ENCODE data around the gene CDH11.
A peak's percentile ranks its signal among the peaks of the same experiment; 100 is the strongest.

CDH11 gene

GRCh38 chr16:64977206-64977920, 144.5 kb downstream of the CDH11 start:
- no peak for DNase-seq (ENCODE audit: low spot score)

- no peak for DNase-seq (ENCODE audit: low spot score)
Observed at GRCh38 chr16:64975821-64976220, 146.0 kb downstream of the CDH11 start.

GRCh38 chr16:64974381-64974780, 147.5 kb downstream of the CDH11 start:
- no peak for DNase-seq (ENCODE audit: low spot score)

GRCh38 chr16:64973171-64973570, 148.7 kb downstream of the CDH11 start:
- no peak for DNase-seq (ENCODE audit: low spot score)

DNA sequence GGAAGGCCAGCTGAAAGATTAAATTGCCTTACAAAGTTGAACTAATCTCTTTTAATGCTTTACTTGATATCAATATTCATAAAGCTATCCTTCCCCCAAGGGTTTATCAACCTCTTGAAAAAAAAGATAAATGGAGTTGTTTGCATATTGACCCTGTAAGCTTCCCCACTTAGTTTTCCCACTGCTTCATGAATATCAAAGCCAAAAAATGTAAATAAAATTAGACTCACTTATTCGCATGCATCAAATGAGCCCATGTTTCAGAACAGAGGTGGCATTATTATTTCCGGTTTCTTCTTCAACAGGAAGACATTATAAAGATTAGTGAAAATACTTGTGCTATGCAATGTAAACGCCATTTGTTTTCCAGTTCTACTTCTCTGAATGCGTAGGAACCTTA, 150.7 kb downstream of the CDH11 start:
- no peak for DNase-seq (ENCODE audit: low spot score)

DNA sequence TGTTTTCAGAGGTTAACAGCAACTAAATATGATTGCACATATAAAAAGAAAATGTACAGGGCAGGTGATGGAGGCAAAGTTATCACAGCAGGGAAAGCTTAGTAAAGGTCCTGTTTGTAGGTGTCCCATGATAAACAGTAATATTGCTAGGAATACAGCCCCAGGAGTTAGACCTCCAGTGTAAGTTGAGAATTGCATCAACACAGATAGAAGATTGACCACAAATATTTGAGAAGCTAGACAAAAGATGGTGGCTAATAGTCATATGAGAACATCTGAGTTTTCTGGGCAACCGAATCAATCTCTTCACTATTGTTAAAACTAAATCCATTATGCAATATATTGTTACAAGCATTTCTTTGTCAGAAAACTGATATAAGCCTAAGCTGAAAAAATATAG, 152.6 kb downstream of the CDH11 start:
- no peak for DNase-seq (ENCODE audit: low spot score)

DNA sequence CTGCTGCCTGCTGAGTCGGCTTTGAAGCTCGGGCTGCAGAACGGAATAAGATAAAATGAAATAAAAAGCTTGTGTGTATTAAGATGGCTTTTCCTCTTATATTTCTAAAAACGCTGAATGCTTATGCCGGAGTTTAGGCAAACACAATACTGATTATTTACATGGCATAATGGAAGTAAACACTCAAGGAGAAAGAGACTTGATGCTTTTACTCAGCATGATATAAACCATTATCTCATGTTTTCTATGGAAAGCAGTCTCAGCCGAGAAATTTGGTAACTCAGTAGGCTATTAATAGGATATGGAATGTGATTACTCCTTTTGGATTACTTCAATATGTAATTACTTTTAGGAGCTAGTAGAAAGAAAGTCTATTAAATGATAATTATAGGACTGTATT, 153.3 kb downstream of the CDH11 start:
- no peak for DNase-seq (ENCODE audit: low spot score)

DNA sequence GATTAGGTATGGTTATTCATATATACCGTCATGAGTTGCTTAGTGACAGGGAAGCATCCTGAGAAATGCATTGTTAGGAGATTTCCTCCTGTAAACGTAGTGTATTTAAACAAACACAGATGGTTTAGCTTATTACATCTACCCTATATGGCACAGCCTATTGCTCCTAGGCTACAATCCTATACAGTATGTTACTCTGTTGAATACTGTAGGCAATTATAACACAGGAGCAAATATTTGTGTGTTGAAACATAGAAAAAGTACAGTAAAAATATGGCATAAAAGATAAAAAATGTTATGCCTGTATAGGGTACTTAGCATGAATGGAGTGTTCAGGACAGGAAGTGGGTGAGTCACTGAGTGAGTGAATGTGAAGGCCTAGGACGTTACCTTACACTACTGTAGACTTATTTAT, 157.7 kb downstream of the CDH11 start:
- peak; percentile 8 for DNase-seq (ENCODE audit: low spot score)

DNA sequence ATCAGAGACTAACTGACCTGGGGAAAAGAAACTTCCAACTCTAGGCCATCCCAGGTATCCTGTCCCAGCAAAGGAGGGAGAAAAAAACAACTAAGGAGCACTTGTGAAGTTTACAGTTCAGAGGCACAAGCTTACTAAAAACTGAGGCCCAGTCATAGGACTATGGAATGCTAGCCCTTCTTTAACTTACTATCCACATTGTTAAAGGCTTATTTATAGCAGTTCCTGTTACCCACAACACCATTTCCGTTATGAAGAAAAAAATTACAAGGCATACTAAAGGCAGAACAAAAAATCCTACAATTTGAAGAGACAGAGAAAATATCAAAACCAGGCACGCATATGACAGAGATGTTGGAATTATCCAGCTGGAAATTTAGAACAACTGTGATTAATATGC, 159.1 kb downstream of the CDH11 start:
- DNase-seq (ENCODE audit: low spot score), result no peak

DNA sequence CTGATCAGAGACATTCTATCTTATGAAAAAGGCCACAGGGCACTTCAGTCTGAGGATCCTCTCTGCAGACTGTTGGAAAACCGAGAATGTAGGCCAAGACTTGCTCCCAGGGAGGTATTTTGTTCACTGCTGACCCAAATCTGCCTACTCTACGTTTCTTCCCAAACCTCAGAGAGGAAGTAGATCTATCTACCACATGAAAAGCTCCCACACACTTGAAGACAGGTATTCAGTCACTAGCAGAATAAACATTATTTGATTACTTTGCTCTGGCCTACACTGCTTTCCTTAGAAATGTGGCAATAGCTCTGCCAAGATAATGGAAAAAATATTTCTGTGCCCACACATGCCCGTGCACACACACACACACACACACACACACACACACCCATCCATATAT, 164.6 kb downstream of the CDH11 start:
- DNase-seq (ENCODE audit: low spot score), result no peak

- DNase-seq (ENCODE audit: low spot score), result peak; percentile 2
Observed at GRCh38 chr16:64952177-64952576, 169.7 kb downstream of the CDH11 start.

DNA sequence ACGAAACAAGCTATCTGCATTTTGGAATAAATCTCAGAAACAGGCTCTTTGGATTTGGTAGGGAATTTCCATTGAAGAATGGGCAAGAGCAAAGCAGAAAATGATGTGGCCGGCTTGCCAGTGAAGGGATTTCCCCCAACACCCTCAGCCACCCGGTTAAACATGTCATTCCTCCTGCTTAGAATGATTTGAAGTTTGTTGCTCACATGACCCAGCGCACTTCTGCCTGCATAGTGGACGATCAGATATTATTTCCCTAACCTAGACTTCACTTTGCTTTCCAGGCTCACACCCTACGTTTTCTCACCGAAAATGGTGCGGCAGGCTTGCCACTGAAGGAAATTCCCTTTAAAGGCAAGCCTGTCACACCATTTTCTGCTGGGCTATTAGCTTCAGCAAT, 170.7 kb downstream of the CDH11 start:
- no peak for DNase-seq (ENCODE audit: low spot score)

GRCh38 chr16:64950731-64951130, 171.1 kb downstream of the CDH11 start:
- DNase-seq (ENCODE audit: low spot score), result no peak

DNA sequence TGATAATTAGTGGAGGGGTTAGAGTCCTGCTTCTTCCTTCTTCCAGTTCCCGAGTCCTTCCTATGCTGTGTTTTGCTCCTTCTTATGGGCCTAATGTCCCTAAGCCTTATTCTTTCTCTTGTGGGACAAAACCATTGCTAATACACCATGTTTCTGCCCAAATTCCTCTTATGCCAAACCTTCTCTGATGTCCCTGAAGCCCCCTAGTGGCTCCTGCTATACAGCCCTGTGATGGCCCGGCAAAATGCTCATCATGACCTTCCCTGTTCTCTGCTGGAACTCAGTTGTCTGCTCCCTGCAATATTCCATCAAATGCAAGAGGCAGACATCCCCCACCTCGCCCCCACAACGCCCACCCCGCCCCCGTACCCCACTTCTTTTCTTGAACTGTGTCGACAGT, 171.6 kb downstream of the CDH11 start:
- no peak for DNase-seq (ENCODE audit: low spot score)

GRCh38 chr16:64948056-64948455, 173.8 kb downstream of the CDH11 start:
- DNase-seq (ENCODE audit: low spot score), result no peak

GRCh38 chr16:64947651-64948050, 174.2 kb downstream of the CDH11 start:
- DNase-seq (ENCODE audit: low spot score), result no peak

- DNase-seq (ENCODE audit: low spot score), result no peak
Observed at GRCh38 chr16:64933885-64934284, 188.0 kb downstream of the CDH11 start.

- DNase-seq (ENCODE audit: low spot score), result no peak
Observed at GRCh38 chr16:64926476-64926875, 195.4 kb downstream of the CDH11 start.

DNA sequence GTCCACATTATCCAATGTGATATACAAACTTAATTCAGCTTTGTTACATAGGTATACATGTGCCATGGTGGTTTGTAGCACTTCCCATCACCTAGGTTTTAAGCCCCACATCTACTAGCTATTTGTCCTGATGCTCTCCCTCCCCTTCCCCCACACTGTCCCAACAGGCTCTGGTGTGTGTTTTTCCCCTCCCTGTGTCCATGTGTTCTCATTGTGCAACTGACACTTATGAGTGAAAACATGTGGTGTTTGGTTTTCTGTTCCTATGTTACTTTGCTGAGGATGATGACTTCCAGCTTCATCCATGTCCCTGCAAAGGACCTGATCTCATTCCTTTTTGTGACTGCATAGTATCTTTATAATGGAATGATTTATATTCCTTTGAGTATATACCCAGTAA, 196.7 kb downstream of the CDH11 start:
- no peak for DNase-seq (ENCODE audit: low spot score)

DNA sequence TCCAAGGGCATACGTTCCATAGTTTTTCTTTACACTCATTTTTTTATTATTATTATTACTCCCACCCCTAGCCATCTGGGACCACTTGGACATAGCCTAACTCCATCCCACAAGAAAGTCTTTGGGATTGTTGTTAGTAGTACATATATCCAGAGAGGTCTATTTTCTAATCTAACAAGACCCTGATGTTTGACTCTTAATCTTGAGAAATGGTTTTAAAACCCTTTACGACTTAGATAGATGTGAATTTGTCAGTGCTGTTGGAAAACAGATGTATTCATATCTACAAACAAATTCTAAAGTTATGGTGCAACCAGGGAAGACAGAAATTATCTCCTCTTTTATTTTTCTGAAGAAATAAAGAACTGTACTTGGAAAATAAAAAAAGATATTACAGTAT, 197.8 kb downstream of the CDH11 start:
- no peak for DNase-seq (ENCODE audit: low spot score)

- DNase-seq (ENCODE audit: low spot score), result no peak
Observed at GRCh38 chr16:64919929-64920607, 201.8 kb downstream of the CDH11 start.

- no peak for DNase-seq (ENCODE audit: low spot score)
Observed at GRCh38 chr16:64919141-64919540, 202.7 kb downstream of the CDH11 start.

DNA sequence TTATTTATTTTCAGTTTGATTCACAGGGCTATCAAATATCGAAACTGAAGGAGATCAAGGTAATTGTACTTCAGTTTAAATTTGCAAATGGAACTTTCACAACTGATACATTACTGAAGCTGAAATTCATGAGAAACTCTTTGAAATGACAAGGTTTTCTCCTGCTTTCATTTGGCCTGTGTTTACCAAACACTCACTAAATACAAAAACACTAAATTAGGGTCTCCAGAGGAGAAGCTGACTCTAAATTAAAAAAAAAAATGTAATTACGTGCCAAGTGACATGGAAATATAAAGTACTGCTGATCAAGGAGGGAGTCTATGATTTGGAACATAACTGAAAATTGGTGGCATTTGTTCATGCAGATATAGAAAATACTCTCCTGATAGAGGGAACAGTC, 205.8 kb downstream of the CDH11 start:
- no peak for DNase-seq (ENCODE audit: low spot score)

- DNase-seq (ENCODE audit: low spot score), result no peak
Observed at GRCh38 chr16:64910356-64910755, 211.5 kb downstream of the CDH11 start.
